CD8-positive, alpha-beta memory T cell (primary cell): ENCODE measurements around the gene HSP90AA1. TPM values are rescaled to one million over a fixed set of nuclear protein-coding genes. Genes with fewer than 3 reads are reported as not detected.
"Not testable (repeated sequence)": the region's sequence is repeated elsewhere in the genome, so short reads cannot be mapped to it uniquely, and the experiment has no call there.

Experiments
- CTCF ChIA-PET: fragments of 350-600 bp; sonication (Branson Sonifier 250); formaldehyde crosslinking; loops from one replicate; lab custom pipeline; 2021; ENCODE audit warnings: antibody characterized with exemption; lab: Charles Lee
- POLR2A ChIA-PET: fragments of 350-600 bp; sonication (Branson Sonifier 250); formaldehyde crosslinking; loops from one replicate; lab custom pipeline; 2021; ENCODE audit warnings: antibody characterized with exemption; lab: Charles Lee
- DNase-seq, 5 donors: peaks; one replicate each; pipeline versions ENCODE4 v3.0.0 to v3.0.0-alpha.2; 2020 to 2022; ENCODE audit warnings: mixed read lengths in 1 of 5
- H3K27ac ChIP-seq: one replicate; pipeline ENCODE4 v1.7.0; 2013; ENCODE audit warnings: low read depth, mild to moderate bottlenecking, low read length, moderate library complexity
- H3K27me3 ChIP-seq: 2 replicates; pipeline ENCODE4 v1.7.0; 2013; ENCODE audit warnings: low read length, mild to moderate bottlenecking; ENCODE audit not compliant: insufficient read depth, poor library complexity, severe bottlenecking
- H3K36me3 ChIP-seq: 2 replicates; pipeline ENCODE4 v1.7.0; 2013; ENCODE audit warnings: mild to moderate bottlenecking, low read length, moderate library complexity; ENCODE audit not compliant: insufficient read depth
- H3K4me1 ChIP-seq: 2 replicates; pipeline ENCODE4 v1.7.0; 2013; ENCODE audit warnings: mild to moderate bottlenecking, low read length, moderate library complexity; ENCODE audit not compliant: insufficient read depth
- H3K4me3 ChIP-seq: 2 replicates; pipeline ENCODE4 v1.7.0; 2013; ENCODE audit warnings: mild to moderate bottlenecking, low read length
- H3K9me3 ChIP-seq: 2 replicates; pipeline ENCODE4 v1.7.0; 2013; ENCODE audit warnings: mild to moderate bottlenecking, low read length
- H3K27ac Mint-ChIP-seq, 8 donors: one replicate each; pipeline ENCODE4 v1.8.0; 2020 to 2021; ENCODE audit warnings: mixed read lengths in 8 of 8, mild to moderate bottlenecking in 6 of 8, inconsistent platforms in 3 of 8, moderate library complexity in 3 of 8
- H3K27me3 Mint-ChIP-seq, 2 donors: one replicate each; pipeline ENCODE4 v1.8.0; 2020 to 2021; ENCODE audit warnings: mixed read lengths in 2 of 2, mild to moderate bottlenecking in 1 of 2, moderate library complexity in 1 of 2
- H3K36me3 Mint-ChIP-seq, 3 donors: one replicate each; pipeline ENCODE4 v1.8.0; 2020 to 2021; ENCODE audit warnings: mixed read lengths in 3 of 3, inconsistent platforms in 1 of 3, mild to moderate bottlenecking in 1 of 3
- H3K4me1 Mint-ChIP-seq, 3 donors: one replicate each; pipeline ENCODE4 v1.8.0; 2020 to 2021; ENCODE audit warnings: mixed read lengths in 3 of 3, inconsistent platforms in 1 of 3, mild to moderate bottlenecking in 1 of 3
- H3K4me3 Mint-ChIP-seq, 7 donors: one replicate each; pipeline ENCODE4 v1.8.0; 2020 to 2021; ENCODE audit warnings: mixed read lengths in 7 of 7, mild to moderate bottlenecking in 6 of 7, moderate library complexity in 4 of 7, inconsistent platforms in 2 of 7
- H3K9me3 Mint-ChIP-seq, 5 donors: one replicate each; pipeline ENCODE4 v1.8.0; 2020 to 2022; ENCODE audit warnings: mixed read lengths in 5 of 5, mild to moderate bottlenecking in 3 of 5, moderate library complexity in 2 of 5, inconsistent platforms in 1 of 5
- polyA plus RNA-seq: library from polyadenylated mRNA; unstranded; fragments of 300-500 nt; fragmentation: Illumina TruSeq; gene quantifications from one replicate; pipeline ENCODE4 v1.2.3, GENCODE V29; 2021
- total RNA-seq, 2 experiments: library from RNA; stranded (reverse); gene quantifications; one replicate each; pipeline ENCODE4 v1.2.3, GENCODE V29; 2021

The HSP90AA1 gene
- total and polyA plus RNA-seq, 3 experiments from 2014 or later: 579 to 1,586 (median 1,459) TPM

GRCh38 chr14:102121567-102121966, 34.7 kb upstream of the HSP90AA1 start:
- Histone ChIP-seq H3K9me3 (no peaks in the 10 kb centered on the region), H3K27me3 (no peaks in the 10 kb centered on the region), H3K4me1 (no peaks in the 10 kb centered on the region), H3K36me3 (no peaks in the 10 kb centered on the region), H3K27ac (no peak overlapping the region), H3K4me3 (no peak overlapping the region)
- Mint-ChIP-seq H3K4me3 (no peak overlapping the region), H3K4me1 (no peaks in the 10 kb centered on the region), H3K9me3 (no peaks in the 10 kb centered on the region), H3K27ac (no peak overlapping the region), H3K27me3 (peaks cover 0 to 2% of the 10 kb centered on the region in 2 donors), H3K36me3 (no peaks in the 10 kb centered on the region)
- no peak for DNase-seq
- ChIA-PET POLR2A (no interaction called here), CTCF (no interaction called here)

- Histone ChIP-seq H3K36me3 (no peaks in the 10 kb centered on the region), H3K27me3 (no peaks in the 10 kb centered on the region), H3K9me3 (no peaks in the 10 kb centered on the region), H3K4me1 (no peaks in the 10 kb centered on the region), H3K4me3 (no peak overlapping the region), H3K27ac (no peak overlapping the region)
- POLR2A ChIA-PET: interaction anchor here (1.1 kb wide), 1 partner anchor 67 kb away, joined by 3 read pairs; no protein-coding TSS in a partner anchor
- no peak overlapping the region for H3K27ac Mint-ChIP-seq
- H3K4me3 Mint-ChIP-seq: no peak overlapping the region
- H3K27me3 Mint-ChIP-seq: peaks cover 0 to under 1% of the 10 kb centered on the region in 2 donors
- no peaks in the 10 kb centered on the region for H3K36me3 Mint-ChIP-seq
- CTCF ChIA-PET: no interaction called here
- H3K4me1 Mint-ChIP-seq: no peaks in the 10 kb centered on the region
- H3K9me3 Mint-ChIP-seq: no peaks in the 10 kb centered on the region
- DNase-seq: no peak
Observed at GRCh38 chr14:102120888-102121287, 34.0 kb upstream of the HSP90AA1 start.

DNA sequence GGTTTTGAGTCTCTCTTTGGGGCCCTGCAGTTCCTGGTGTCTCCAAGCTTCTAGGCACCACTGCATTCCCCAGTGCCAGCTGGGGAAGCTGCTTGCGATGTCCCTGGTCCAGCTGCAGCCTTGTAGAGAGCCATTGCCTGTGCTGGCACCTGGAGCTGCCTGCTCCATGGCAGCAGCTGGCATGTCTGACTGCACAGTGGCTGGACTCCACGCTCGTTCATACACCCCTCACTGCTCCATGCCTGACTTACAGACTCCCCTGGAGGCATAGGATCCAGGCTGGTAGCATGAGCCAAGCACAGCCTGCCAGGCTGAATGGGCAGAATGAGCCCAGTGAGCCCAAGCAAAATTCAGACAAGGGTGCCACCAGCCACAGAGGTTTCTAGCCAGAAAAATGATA, 31.0 kb upstream of the HSP90AA1 start:
- H3K4me3 ChIP-seq: no peak overlapping the region
- no peak overlapping the region for H3K27ac ChIP-seq
- H3K4me1 Mint-ChIP-seq: no peaks in the 10 kb centered on the region
- H3K9me3 ChIP-seq: no peaks in the 10 kb centered on the region
- ChIA-PET POLR2A (no interaction called here), CTCF (no interaction called here)
- H3K9me3 Mint-ChIP-seq: no peaks in the 10 kb centered on the region
- H3K4me3 Mint-ChIP-seq: no peak overlapping the region
- no peaks in the 10 kb centered on the region for H3K4me1 ChIP-seq
- no peaks in the 10 kb centered on the region for H3K27me3 Mint-ChIP-seq
- H3K36me3 ChIP-seq: no peaks in the 10 kb centered on the region
- DNase-seq: no peak
- H3K27me3 ChIP-seq: no peaks in the 10 kb centered on the region
- H3K27ac Mint-ChIP-seq: no peak overlapping the region
- H3K36me3 Mint-ChIP-seq: no peaks in the 10 kb centered on the region

GRCh38 chr14:102116361-102117180, 29.7 kb upstream of the HSP90AA1 start:
- Mint-ChIP-seq H3K4me1 (no peaks in the 10 kb centered on the region), H3K27ac (no peak overlapping the region), H3K36me3 (no peaks in the 10 kb centered on the region), H3K27me3 (no peaks in the 10 kb centered on the region), H3K4me3 (no peak overlapping the region), H3K9me3 (no peaks in the 10 kb centered on the region)
- H3K9me3 ChIP-seq: no peaks in the 10 kb centered on the region
- no peaks in the 10 kb centered on the region for H3K36me3 ChIP-seq
- no peaks in the 10 kb centered on the region for H3K27me3 ChIP-seq
- no peak overlapping the region for H3K4me3 ChIP-seq
- POLR2A ChIA-PET: no interaction called here
- H3K4me1 ChIP-seq: no peaks in the 10 kb centered on the region
- no peak for DNase-seq
- CTCF ChIA-PET: no interaction called here
- H3K27ac ChIP-seq: no peak overlapping the region

GRCh38 chr14:102111101-102111500, 24.3 kb upstream of the HSP90AA1 start:
- Histone ChIP-seq H3K4me1 (no peaks in the 10 kb centered on the region), H3K27ac (no peak overlapping the region), H3K4me3 (no peak overlapping the region), H3K27me3 (no peaks in the 10 kb centered on the region), H3K36me3 (no peaks in the 10 kb centered on the region), H3K9me3 (no peaks in the 10 kb centered on the region)
- no peaks in the 10 kb centered on the region for H3K4me1 Mint-ChIP-seq
- H3K27ac Mint-ChIP-seq: no peak overlapping the region
- no peaks in the 10 kb centered on the region for H3K27me3 Mint-ChIP-seq
- ChIA-PET POLR2A (no interaction called here), CTCF (no interaction called here)
- H3K9me3 Mint-ChIP-seq: no peaks in the 10 kb centered on the region
- H3K4me3 Mint-ChIP-seq: no peak overlapping the region
- no peak for DNase-seq
- H3K36me3 Mint-ChIP-seq: no peaks in the 10 kb centered on the region

GRCh38 chr14:102109332-102109731, 22.5 kb upstream of the HSP90AA1 start:
- H3K27ac Mint-ChIP-seq, POLR2A ChIA-PET, H3K36me3 ChIP-seq, CTCF ChIA-PET, H3K9me3 Mint-ChIP-seq, H3K27me3 Mint-ChIP-seq, H3K36me3 Mint-ChIP-seq, H3K27me3 ChIP-seq, DNase-seq, H3K4me3 Mint-ChIP-seq, H3K4me3 ChIP-seq, H3K9me3 ChIP-seq, H3K4me1 Mint-ChIP-seq, H3K4me1 ChIP-seq, H3K27ac ChIP-seq: not testable (repeated sequence)

DNA sequence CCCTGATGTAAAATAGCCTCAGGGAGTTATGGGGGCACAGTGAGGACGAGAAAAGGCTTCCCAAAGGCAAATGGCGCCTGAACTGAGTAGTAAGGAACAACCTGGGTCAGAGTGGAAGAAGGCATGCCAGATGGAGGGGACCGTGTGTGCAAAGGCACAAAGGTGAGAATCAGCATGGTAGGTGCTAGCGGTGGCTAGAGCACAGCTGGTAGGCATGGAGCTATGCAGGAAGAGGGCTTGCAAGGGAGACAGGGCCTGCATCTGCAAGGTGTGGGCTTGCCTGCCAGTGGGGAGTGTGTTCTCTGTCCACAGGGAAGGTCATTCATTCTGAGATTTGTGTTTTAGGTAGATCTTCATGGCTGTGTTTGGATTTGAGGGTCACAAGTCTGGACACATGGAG, 18.5 kb upstream of the HSP90AA1 start:
- Mint-ChIP-seq H3K27me3 (peaks cover 0 to 2% of the 10 kb centered on the region in 2 donors), H3K27ac (peak overlapping the region in 1 of 8 donors; percentile 44), H3K4me1 (no peaks in the 10 kb centered on the region), H3K4me3 (no peak overlapping the region), H3K36me3 (no peaks in the 10 kb centered on the region), H3K9me3 (no peaks in the 10 kb centered on the region)
- H3K36me3 ChIP-seq: no peaks in the 10 kb centered on the region
- no peak overlapping the region for H3K4me3 ChIP-seq
- POLR2A ChIA-PET: no interaction called here
- no peaks in the 10 kb centered on the region for H3K9me3 ChIP-seq
- DNase-seq: no peak
- H3K4me1 ChIP-seq: no peaks in the 10 kb centered on the region
- no peak overlapping the region for H3K27ac ChIP-seq
- CTCF ChIA-PET: no interaction called here
- no peaks in the 10 kb centered on the region for H3K27me3 ChIP-seq

- no peaks in the 10 kb centered on the region for H3K36me3 Mint-ChIP-seq
- H3K27me3 ChIP-seq: no peaks in the 10 kb centered on the region
- H3K4me3 ChIP-seq: no peak overlapping the region
- no peak overlapping the region for H3K4me3 Mint-ChIP-seq
- H3K27me3 Mint-ChIP-seq: peaks cover 0 to 2% of the 10 kb centered on the region in 2 donors
- CTCF ChIA-PET: interaction anchor here (1.6 kb wide), 1 partner anchor 8 kb away, joined by 4 read pairs; no protein-coding TSS in a partner anchor
- H3K9me3 Mint-ChIP-seq: no peaks in the 10 kb centered on the region
- H3K9me3 ChIP-seq: no peaks in the 10 kb centered on the region
- DNase-seq: no peak
- H3K27ac ChIP-seq: no peak overlapping the region
- H3K4me1 Mint-ChIP-seq: no peaks in the 10 kb centered on the region
- POLR2A ChIA-PET: interaction anchor here (0.5 to 0.7 kb wide), 2 partner anchors 43 to 202 kb away, joined by 5 to 11 read pairs; partner anchors contain the start of gene MOK
- H3K27ac Mint-ChIP-seq: no peak overlapping the region
- no peaks in the 10 kb centered on the region for H3K36me3 ChIP-seq
- no peaks in the 10 kb centered on the region for H3K4me1 ChIP-seq
Observed at GRCh38 chr14:102103062-102103695, 16.3 kb upstream of the HSP90AA1 start.
